ENCODE results near the gene BCL7A. TPM values are rescaled to one million over a fixed set of nuclear protein-coding genes. Genes with fewer than 3 reads are reported as not detected.
A peak's percentile ranks its signal among the peaks of the same experiment; 100 is the strongest.

BCL7A gene
- total and polyA plus RNA-seq, 9 of the 15 experiments (the other 6 are each of a cell fraction or from before 2014, with no cell fraction given), result 0.25 to 21.9 (median 14.9) TPM

GRCh38 chr12:122064025-122064777, 42.5 kb downstream of the BCL7A start (continued):
- TF ChIP-seq MLLT1 (IDR thresholded peaks at IDR 0.05) (no peak; a peak in 1 of 4 replicates), NFIX (CRISPR knock-in tag; IDR thresholded peaks at IDR 0.05; ENCODE audit: low read depth) (no peak), EHMT2 (IDR thresholded peaks at IDR 0.05) (no peak), MAZ (CRISPR knock-in tag; conservative IDR thresholded peaks at IDR 0.05 in 1 of 2, IDR thresholded peaks at IDR 0.05 in 1 of 2) (peak; percentile 70 to 78), RAD21 (CRISPR knock-in tag; conservative IDR thresholded peaks at IDR 0.05 in 1 of 2, IDR thresholded peaks at IDR 0.05 in 1 of 2) (peak; percentile 44 to 62), USF1 (CRISPR knock-in tag; IDR thresholded peaks at IDR 0.05) (peak; percentile 100), ZNF318 (IDR thresholded peaks at IDR 0.05; ENCODE audit: borderline replicate concordance in 1 of 2, low read depth in 1 of 2) (no peak), EP400 (IDR thresholded peaks at IDR 0.05) (peak; percentile 99), ZSCAN29 (IDR thresholded peaks at IDR 0.05) (no peak), KDM1A (IDR thresholded peaks at IDR 0.05) (peak in 1 of 2 experiments; percentile 33; a peak in 2 of 4 replicates), TRIM24 (IDR thresholded peaks at IDR 0.05) (no peak), ZC3H11A (IDR thresholded peaks at IDR 0.05; ENCODE audit: low read depth, low read length) (no peak), IRF2 (CRISPR knock-in tag; IDR thresholded peaks at IDR 0.05) (no peak), ZFP1 (CRISPR knock-in tag; IDR thresholded peaks at IDR 0.05) (no peak), ZNF75A (CRISPR knock-in tag; IDR thresholded peaks at IDR 0.05) (no peak), JUN (IDR thresholded peaks at IDR 0.05; ENCODE audit: borderline replicate concordance, low read depth, low read length) (no peak; the same call in 1 of the 2 replicates), JUN (CRISPR knock-in tag; IDR thresholded peaks at IDR 0.05; ENCODE audit: borderline replicate concordance) (peak; percentile 28; the same call in 1 of the 2 replicates), NRF1 (conservative IDR thresholded peaks at IDR 0.05 in 1 of 2, IDR thresholded peaks at IDR 0.05 in 1 of 2) (peak; percentile 78 to 82)
